Spleen (tissue), 11 donors: ENCODE measurements around the gene UGT1A9. TPM values are rescaled to one million over a fixed set of nuclear protein-coding genes. Genes with fewer than 3 reads are reported as not detected.

ENCODE experiments used
- DNase-seq: peaks from one replicate; pipeline ENCODE4 v3.0.0-alpha.2; 2020
- H3K27ac ChIP-seq, 8 donors: fragments of 200-600 bp; sonication (generic) in 7 of 8; 1 replicate in 4 of 8; 2 replicates in 4 of 8; pipeline versions ENCODE4 v1.5.0 to v1.8.0; 2016 to 2021; ENCODE audit warnings: inconsistent platforms in 4 of 8, mild to moderate bottlenecking in 4 of 8, moderate library complexity in 1 of 8
- H3K27me3 ChIP-seq, 7 donors: fragments of 200-600 bp; sonication (generic) in 6 of 7; replicated peaks in 1 of 7; 1 replicate in 4 of 7; 2 replicates in 3 of 7; pipeline versions ENCODE4 v1.5.0 to v1.8.0; 2016 to 2021; ENCODE audit warnings: inconsistent platforms in 3 of 7, mild to moderate bottlenecking in 1 of 7
- H3K36me3 ChIP-seq, 6 donors: fragments of 200-600 bp; sonication (generic) in 5 of 6; 1 replicate in 4 of 6; 2 replicates in 2 of 6; pipeline versions ENCODE4 v1.5.0 to v1.8.0; 2016 to 2021; ENCODE audit warnings: inconsistent platforms in 2 of 6
- H3K4me1 ChIP-seq, 6 donors: fragments of 200-600 bp; sonication (generic) in 5 of 6; 1 replicate in 3 of 6; 2 replicates in 3 of 6; pipeline versions ENCODE4 v1.5.0 to v1.8.0; 2016 to 2021; ENCODE audit warnings: inconsistent platforms in 3 of 6
- H3K4me3 ChIP-seq, 8 donors: fragments of 200-600 bp; sonication (generic) in 7 of 8; 1 replicate in 4 of 8; 2 replicates in 4 of 8; pipeline versions ENCODE4 v1.5.0 to v1.8.0; 2016 to 2021; ENCODE audit warnings: inconsistent platforms in 4 of 8, mild to moderate bottlenecking in 4 of 8, moderate library complexity in 2 of 8
- H3K9me3 ChIP-seq, 8 donors: fragments of 200-600 bp; sonication (generic) in 7 of 8; 1 replicate in 4 of 8; 2 replicates in 4 of 8; pipeline versions ENCODE4 v1.5.0 to v1.8.0; 2016 to 2021; ENCODE audit warnings: inconsistent platforms in 4 of 8
- POLR2A ChIP-seq, 3 donors: fragments of 450-650 bp; IDR thresholded peaks; one replicate each; pipeline ENCODE4 v1.5.1; 2017; ENCODE audit warnings: antibody characterized with exemption in 3 of 3, mild to moderate bottlenecking in 1 of 3
- POLR2AphosphoS5 ChIP-seq, 3 donors: sonication (generic); formaldehyde crosslinking; IDR thresholded peaks; one replicate each; pipeline ENCODE4 v1.5.1; 2017; ENCODE audit warnings: antibody characterized with exemption in 3 of 3
- WGBS, 5 donors: extraction: QIAGEN DNeasy Blood & Tissue Kit in 3 of 5; methylation state at CpG; one replicate each; pipeline versions ENCODE4 v1.1.5 to v1.1.7; 2013 to 2018; 5-methylcytosine and 5-hydroxymethylcytosine counted together
- intact Hi-C: fragments of 100-400 bp; cut with DNase I; formaldehyde crosslinking; loops from one replicate; pipeline ENCODE4 v1.15.0; 2023; ENCODE audit warnings: low total_unique reads
- polyA plus RNA-seq, 3 donors: library from polyadenylated mRNA; stranded (reverse); fragments of 200-250 nt; gene quantifications; one replicate each; pipeline ENCODE4 v1.2.1, GENCODE V29; 2013
- total RNA-seq, 7 donors: library from RNA; depleted of rRNA in 3 of 7; stranded (reverse); fragments of >200 nt in 3 of 7; fragmentation: NEBNext Ultra II Directional in 4 of 7; extraction: Animal tissue kit (Norgen Biotek cat#: 25700) in 4 of 7; gene quantifications; one replicate each; pipeline versions ENCODE4 v1.1.0 to v1.2.1, GENCODE V29; 2016 to 2021
- TF ChIP-seq, protein P1 (sequence below), 11 experiments: fragments of 200-600 bp in 7 of 11; fragments of 450-650 bp in 4 of 11; sonication (generic) in 4 of 11; IDR thresholded peaks in 8 of 11; conservative IDR thresholded peaks in 3 of 11; 1 replicate in 7 of 11; 2 replicates in 4 of 11; pipeline versions ENCODE4 v1.4.0 to v1.8.0; 2016 to 2021; ENCODE audit warnings: antibody characterized with exemption in 11 of 11, inconsistent platforms in 4 of 11, mild to moderate bottlenecking in 1 of 11
- donor health status: healthy with polysubstance abuse.
- donor health status: DM: no; HTN: no; CAD: no; lungs with moderate emphysema.
- donor health status: DM: no; HTN: no; CAD: no.
- donor health status: Bipolar disorder and iron deficiency.
- donor health status: healthy.
- donor health status: DM: no; HTN: no; CAD: no.
- donor health status: DM: yes; HTN: yes; CAD: no.

Gene UGT1A9
- total and polyA plus RNA-seq, 10 donors = not detected

- Histone ChIP-seq H3K36me3 (no peaks in the 10 kb centered on the region), H3K27ac (no peak overlapping the region), H3K4me1 (no peaks in the 10 kb centered on the region), H3K9me3 (no peaks in the 10 kb centered on the region), H3K4me3 (no peak overlapping the region), H3K27me3 (peaks cover 0 to 10% (median 0%) of the 10 kb centered on the region in 7 donors)
- no peak for DNase-seq
- WGBS, 5 donors = 55 to 73% (median 67%) methylated on average over 1 of the region's 1 CpG
- no peak for TF ChIP-seq POLR2A (IDR thresholded peaks at IDR 0.05)
- no peak for TF ChIP-seq POLR2AphosphoS5 (IDR thresholded peaks at IDR 0.05)
- TF ChIP-seq, protein P1, sequence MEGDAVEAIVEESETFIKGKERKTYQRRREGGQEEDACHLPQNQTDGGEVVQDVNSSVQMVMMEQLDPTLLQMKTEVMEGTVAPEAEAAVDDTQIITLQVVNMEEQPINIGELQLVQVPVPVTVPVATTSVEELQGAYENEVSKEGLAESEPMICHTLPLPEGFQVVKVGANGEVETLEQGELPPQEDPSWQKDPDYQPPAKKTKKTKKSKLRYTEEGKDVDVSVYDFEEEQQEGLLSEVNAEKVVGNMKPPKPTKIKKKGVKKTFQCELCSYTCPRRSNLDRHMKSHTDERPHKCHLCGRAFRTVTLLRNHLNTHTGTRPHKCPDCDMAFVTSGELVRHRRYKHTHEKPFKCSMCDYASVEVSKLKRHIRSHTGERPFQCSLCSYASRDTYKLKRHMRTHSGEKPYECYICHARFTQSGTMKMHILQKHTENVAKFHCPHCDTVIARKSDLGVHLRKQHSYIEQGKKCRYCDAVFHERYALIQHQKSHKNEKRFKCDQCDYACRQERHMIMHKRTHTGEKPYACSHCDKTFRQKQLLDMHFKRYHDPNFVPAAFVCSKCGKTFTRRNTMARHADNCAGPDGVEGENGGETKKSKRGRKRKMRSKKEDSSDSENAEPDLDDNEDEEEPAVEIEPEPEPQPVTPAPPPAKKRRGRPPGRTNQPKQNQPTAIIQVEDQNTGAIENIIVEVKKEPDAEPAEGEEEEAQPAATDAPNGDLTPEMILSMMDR (IDR thresholded peaks at IDR 0.05 in 8 of 11, conservative IDR thresholded peaks at IDR 0.05 in 3 of 11) = no peak
- intact Hi-C loops = no loop called here
These were observed 2.6 kb downstream of the UGT1A9 start for GRCh38 chr2:233674314-233674713.

GRCh38 chr2:233674995-233675394 is 3.3 kb downstream of the UGT1A9 start:
- no peaks in the 10 kb centered on the region for H3K4me1 ChIP-seq
- no peak overlapping the region for H3K4me3 ChIP-seq
- WGBS, 5 donors = 56 to 78% (median 74%) methylated on average over 4 of the region's 4 CpGs
- no peaks in the 10 kb centered on the region for H3K36me3 ChIP-seq
- intact Hi-C loops = no loop called here
- no peak for DNase-seq
- H3K27me3 ChIP-seq = peaks cover 0 to 10% (median 0%) of the 10 kb centered on the region in 7 donors
- H3K27ac ChIP-seq = no peak overlapping the region
- no peaks in the 10 kb centered on the region for H3K9me3 ChIP-seq
- TF ChIP-seq POLR2A (IDR thresholded peaks at IDR 0.05) (no peak), POLR2AphosphoS5 (IDR thresholded peaks at IDR 0.05) (no peak)
- TF ChIP-seq, protein P1 (IDR thresholded peaks at IDR 0.05 in 8 of 11, conservative IDR thresholded peaks at IDR 0.05 in 3 of 11) = no peak

- Histone ChIP-seq H3K4me1 (no peaks in the 10 kb centered on the region), H3K27me3 (peaks cover 0 to 7% (median 0%) of the 10 kb centered on the region in 7 donors), H3K27ac (no peak overlapping the region), H3K9me3 (no peaks in the 10 kb centered on the region), H3K36me3 (no peaks in the 10 kb centered on the region), H3K4me3 (no peak overlapping the region)
- DNase-seq = no peak
- WGBS, 5 donors = 82 to 93% (median 85%) methylated on average over 2 of the region's 2 CpGs
- intact Hi-C loops = no loop called here
- TF ChIP-seq POLR2A (IDR thresholded peaks at IDR 0.05) = no peak
These were observed 4.3 kb downstream of the UGT1A9 start for GRCh38 chr2:233676046-233676445.

- WGBS, 5 donors = 67 to 88% (median 82%) methylated on average over 4 of the region's 4 CpGs
- Histone ChIP-seq H3K4me3 (no peak overlapping the region), H3K27ac (no peak overlapping the region), H3K27me3 (peaks cover 0 to 7% (median 0%) of the 10 kb centered on the region in 7 donors), H3K9me3 (no peaks in the 10 kb centered on the region), H3K36me3 (no peaks in the 10 kb centered on the region), H3K4me1 (no peaks in the 10 kb centered on the region)
- TF ChIP-seq, protein P1 (IDR thresholded peaks at IDR 0.05 in 8 of 11, conservative IDR thresholded peaks at IDR 0.05 in 3 of 11) = no peak
- TF ChIP-seq POLR2A (IDR thresholded peaks at IDR 0.05) (no peak), POLR2AphosphoS5 (IDR thresholded peaks at IDR 0.05) (no peak)
- no peak for DNase-seq
- intact Hi-C loops = no loop called here
These were observed 7.5 kb downstream of the UGT1A9 start for GRCh38 chr2:233679196-233679595.
